Medulla oblongata (tissue), 1 donor: ENCODE data around the gene CACNB4.
A peak's percentile ranks its signal among the peaks of the same experiment; 100 is the strongest.
"Not testable (repeated sequence)": the region's sequence is repeated elsewhere in the genome, so short reads cannot be mapped to it uniquely, and the experiment has no call there.

ENCODE experiments used
- DNase-seq: peaks from one replicate; pipeline ENCODE4 v3.0.0-alpha.2; 2015; ENCODE audit errors: extremely low spot score

The CACNB4 gene

GRCh38 chr2:152098496-152099366 lies at the start of gene CACNB4:
CACNB4 (minus strand) TSS chr2:152099044.
- no peak for DNase-seq

DNA sequence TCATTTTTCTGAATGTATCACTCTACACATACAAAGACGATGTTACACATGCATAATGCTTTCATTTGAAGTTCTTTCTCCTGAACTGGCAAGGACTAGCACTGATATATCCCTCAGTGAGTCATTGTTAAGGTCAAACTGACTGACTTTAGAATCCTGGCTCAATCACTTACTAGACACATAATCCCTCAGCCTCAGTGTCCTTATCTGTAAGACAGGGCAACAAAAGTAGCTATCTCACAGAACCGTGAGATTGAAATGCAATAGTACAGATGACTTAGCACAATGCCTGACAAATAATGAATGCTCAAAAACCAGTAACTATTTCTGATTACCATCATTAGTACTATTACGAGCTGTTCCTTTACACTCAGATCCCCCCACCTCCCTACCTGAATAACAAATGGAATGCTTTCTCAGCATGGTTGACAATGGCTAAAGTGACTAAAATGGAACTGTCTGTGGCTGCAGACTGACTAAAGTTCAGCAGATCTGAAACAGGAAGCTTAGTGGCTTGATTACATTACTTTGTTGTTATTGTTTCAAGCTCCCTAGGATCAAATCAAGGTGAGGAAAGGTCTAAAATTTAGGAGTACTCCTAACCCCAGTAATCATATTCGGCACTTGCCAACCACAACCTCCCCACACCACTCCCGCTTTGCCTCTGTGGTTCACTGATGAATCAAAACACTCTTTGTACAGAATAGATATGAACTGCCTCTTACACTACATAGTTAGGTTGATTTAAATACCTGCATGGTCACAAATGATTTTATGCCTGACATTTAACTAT lies 35.8 kb upstream of the CACNB4 start:
- DNase-seq, result no peak

- DNase-seq, result no peak
Measured at GRCh38 chr2:152132306-152132705, 33.5 kb upstream of the CACNB4 start.

GRCh38 chr2:152127628-152128027 lies 28.8 kb upstream of the CACNB4 start:
- no peak for DNase-seq

DNA sequence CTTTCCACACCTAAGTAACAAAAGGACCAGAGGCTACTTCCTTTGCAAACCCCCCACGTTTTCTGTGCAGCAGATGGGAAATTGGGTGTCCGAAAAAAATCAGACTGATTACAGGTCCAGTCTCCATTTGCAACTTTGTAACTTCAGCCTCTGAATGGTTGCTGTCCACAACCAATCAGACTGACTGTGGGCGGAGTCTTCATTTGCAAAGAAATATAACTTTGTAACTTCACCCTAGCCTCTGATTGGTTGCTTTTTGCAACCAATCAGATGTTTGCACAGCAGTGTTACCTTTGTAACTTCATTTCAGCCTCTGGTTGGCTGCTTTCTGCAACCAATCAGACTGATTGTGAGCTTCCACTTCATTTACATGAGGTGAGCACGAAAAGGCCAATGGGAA lies 27.8 kb upstream of the CACNB4 start:
- DNase-seq, result no peak

DNA sequence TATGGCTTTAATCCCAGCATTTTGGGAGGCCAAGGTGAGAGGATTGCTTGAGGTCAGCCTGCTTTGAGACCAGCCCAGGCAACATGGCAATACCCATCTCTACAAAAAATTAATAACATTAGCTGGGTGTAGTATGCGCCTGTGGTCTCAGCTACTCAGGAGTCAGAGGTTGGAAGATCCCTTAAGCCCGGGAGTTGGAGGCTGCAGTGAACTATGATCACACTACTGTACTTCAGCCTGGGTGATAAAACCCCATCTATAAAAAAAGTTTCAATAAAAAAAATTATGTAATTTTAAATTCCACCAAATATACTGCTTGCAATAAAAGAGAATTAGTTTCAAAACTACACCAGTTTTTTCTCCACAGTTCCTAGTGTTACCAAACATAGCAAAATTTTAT lies 23.3 kb upstream of the CACNB4 start:
- DNase-seq, result no peak

DNA sequence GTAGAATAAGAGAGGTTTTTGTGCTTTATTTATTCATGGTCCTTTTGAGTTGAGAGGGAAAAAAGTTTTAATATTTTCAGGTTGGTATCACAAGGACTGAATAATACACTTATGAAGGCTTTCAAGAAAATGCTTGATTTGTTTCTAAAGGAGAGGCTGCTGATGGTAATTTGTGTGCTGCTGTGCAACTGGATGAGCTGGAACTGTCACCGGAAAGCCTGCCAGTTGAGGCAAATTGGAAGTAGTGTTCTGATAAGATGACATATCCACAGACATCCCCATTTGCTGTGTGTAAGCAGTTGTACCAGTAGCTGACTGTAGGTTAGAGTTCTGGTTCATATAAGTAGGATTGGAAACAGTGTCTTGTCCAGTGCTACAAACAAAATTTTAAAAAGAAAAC lies 21.6 kb upstream of the CACNB4 start:
- peak; percentile 6 for DNase-seq

DNA sequence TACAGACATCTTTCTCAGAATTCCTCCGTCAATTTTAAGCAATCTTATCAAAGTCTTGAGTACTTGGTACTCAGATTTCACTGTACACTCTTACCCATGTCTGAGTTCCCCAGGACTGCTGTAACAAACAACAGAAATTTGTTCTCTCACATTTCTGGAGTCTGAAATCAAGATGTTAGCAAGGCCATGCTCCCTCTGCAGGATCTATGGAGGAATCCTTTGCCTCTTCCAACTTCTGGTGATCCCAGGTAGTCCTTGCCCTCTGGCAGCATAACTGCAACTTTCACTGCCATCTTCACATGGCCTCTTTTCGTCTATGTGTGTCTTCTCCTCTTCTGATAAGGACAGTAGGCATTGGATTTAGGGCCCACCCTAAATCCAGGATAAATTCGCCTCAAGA lies 17.1 kb upstream of the CACNB4 start:
- DNase-seq, result no peak

GRCh38 chr2:152114366-152114765 lies 15.5 kb upstream of the CACNB4 start:
- DNase-seq, result no peak

DNA sequence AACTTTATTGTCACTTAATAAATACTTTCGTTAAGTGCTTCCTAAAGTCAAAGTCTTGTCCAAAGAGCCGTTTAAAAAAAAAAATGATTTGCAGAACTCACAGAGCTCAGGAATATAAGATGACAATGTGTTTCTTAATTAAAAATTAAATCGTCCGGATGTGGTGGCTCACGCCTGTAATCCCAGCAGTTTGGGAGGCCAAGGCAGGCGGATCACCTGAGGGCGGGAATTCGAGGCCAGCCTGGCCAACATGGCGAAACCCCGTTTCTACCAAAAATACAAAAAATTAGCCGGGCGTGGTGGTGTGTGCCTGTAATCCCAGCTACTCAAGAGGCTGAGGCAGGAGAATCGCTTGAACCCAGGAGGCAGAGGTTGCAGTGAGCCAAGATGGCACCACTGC lies 8.3 kb upstream of the CACNB4 start:
- DNase-seq, result not testable (repeated sequence)

GRCh38 chr2:152106464-152106863 lies 7.6 kb upstream of the CACNB4 start:
- no peak for DNase-seq

GRCh38 chr2:152103271-152103670 lies 4.4 kb upstream of the CACNB4 start:
- no peak for DNase-seq

- DNase-seq, result no peak
Measured at GRCh38 chr2:152100961-152101360, 2.1 kb upstream of the CACNB4 start.

DNA sequence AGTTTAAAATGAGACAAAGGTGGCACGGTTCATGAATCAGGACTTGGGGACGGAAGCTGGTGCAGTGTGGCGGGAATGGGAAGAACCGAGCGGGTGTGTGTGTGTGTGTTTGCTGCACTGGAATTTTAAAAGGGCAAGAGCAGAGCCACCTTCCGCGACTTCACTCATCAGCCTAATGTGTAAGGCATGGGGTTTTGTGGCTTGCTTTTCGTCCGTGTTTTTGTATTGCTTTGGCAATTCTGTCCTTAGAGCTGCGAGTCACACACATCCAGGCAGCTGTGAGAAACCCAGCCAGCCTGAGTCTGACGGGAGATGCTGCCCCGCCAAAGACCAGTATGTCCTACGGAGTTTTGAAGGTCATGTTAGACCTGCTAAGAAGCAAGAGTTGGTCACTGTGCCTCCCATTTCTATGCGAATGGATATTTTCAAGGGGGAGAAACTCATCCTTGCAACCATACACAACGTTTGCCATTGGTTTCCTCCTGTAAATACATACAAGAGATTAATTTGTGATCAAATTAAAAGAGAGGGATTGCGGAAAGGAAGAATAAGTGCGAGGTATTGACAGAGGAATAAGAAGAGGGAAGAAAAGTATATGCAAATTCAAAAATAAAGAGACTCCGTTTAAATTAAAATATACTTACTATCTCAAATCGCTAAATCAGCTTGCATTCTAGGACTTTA lies 665 bp upstream of the CACNB4 start:
- no peak for DNase-seq

DNA sequence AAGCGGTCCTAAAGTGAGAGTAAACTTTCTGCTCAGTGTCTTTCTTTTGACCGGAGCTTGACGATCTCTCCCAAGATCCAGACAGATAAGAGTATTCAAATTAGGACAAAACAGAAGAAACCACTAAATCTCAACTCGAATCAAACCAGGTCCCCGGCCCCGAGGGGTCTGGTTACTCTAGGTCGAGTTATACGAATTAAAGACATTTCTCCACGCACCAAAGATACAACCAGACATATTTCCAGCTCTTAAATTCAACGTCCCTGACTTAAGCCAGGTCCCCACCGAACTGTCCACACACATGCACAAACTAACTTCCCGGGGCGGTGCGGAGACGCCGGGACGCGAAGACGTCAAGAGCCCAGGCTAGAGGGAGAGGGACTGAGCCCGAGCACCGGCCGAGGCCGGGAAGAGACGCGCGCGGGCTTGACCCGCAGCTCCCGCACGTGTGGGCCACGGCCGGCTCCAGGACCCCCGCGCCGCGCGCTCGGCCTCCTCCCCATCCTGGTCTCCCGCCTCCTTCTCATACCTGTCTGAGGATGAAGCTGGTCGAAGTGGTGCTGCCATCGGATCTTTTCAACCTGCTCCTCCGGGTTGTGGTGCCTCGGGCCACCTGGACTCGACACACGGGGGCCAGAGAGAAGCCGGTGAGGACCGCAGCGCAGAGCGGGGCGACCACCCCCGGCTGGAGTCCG lies 896 bp downstream of the CACNB4 start:
- DNase-seq, result no peak

GRCh38 chr2:152097290-152097800 lies 1.5 kb downstream of the CACNB4 start:
- no peak for DNase-seq

- no peak for DNase-seq
Measured at GRCh38 chr2:152095146-152095545, 3.7 kb downstream of the CACNB4 start.

GRCh38 chr2:152094014-152094413 lies 4.8 kb downstream of the CACNB4 start:
- DNase-seq, result no peak

DNA sequence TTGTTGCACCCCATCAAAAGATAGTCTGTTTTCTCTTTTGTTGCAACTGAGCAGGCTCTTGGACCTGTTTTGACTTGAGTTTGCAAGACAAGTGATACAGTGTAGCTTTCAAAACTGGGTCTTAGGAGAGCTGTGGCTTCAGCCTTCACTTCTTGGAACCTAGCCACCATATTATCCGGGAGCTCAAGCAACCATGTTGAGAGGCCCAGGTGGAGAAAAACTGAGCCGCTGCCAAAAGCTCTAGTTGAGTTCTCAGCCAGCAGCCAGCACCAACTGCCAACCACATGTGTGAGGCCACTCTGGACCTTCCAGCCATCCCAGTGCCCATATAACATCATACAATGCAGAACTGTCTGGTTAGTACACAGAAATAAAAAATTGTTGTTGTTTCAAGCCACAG lies 5.4 kb downstream of the CACNB4 start:
- no peak for DNase-seq

DNA sequence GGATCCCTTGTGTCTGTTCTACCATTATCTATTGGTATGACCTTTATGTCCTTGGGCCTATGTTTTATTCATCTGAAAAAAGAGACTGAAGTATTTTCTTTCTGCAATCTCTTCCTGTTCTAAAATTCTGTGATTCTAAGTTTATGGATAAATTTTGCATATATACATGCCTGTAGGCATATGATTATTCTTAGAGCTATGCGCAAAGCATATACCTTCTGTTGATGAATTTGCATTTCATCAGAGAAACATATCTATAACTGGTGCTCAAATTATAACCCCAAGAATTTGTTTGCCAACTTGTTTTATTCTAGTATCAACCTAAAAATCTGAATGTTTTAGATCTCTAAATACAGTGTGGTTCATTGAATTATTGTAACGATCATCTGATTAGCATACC lies 6.7 kb downstream of the CACNB4 start:
- no peak for DNase-seq

DNA sequence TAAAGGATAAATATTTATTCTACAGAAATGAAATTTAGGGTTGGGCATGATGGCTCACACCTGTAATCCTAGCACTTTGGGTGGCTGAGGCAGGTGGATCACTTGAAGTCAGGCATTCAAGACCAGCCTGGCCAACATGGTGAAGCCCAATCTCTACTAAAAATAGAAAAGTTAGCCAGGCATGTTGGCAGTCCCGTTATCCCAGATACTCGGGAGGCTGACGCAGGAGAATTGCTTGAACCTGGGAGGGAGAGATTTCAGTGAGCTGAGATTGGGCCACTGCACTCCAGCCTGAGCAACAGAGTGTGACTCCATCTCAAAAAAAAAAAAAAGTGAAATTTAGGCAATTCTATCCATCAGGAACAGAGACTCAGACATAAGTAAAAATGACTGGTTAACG lies 8.1 kb downstream of the CACNB4 start:
- not testable (repeated sequence) for DNase-seq

DNA sequence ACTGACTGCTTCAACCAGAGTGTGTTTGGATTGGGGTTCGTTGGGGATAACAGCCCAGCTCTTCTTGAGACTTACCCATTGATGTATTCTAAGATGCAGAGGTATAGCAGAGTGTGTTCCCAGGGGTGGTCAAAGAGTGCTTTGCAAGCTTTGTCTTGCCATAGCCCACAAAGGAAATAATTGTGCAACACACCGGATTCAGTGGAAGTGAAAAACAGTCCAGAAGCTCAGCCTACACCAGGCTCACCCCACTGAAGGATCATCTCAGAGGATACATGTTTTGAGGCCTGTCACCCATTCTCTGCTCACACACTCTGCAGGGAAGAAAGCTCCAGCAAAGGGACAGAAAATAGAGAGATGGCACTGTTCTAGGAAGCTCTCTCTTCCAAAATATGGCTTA lies 9.6 kb downstream of the CACNB4 start:
- peak; percentile 38 for DNase-seq
